ENCODE results near the gene FAF1.

DNA sequence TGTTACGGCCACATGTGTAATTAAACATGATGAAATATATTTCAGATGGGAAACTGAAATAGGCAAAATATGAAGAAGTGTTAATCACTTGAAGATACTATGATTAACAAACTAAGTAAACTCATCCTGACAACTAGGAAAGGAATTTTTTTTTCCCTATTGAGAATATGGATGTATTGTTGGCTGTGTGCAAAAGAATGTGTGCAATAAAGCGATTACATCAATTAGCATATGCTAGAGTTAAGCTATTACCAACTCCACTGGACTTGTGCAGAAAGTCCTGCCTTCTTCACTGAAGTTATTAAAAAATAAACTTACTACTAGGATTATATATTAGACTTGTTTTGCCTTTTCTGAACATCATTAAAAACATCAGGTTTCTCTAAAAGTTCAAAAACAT is 393.7 kb downstream of the FAF1 start:
- TF ChIP-seq POLR2A (IDR thresholded peaks at IDR 0.05; ENCODE audit: low read length) (no peak), GATA1 (IDR thresholded peaks at IDR 0.05; ENCODE audit: low read depth, low read length) (no peak)
